OCI-LY7 (cell line): Measurements from ENCODE around the gene ARID5A. TPM values are rescaled to one million over a fixed set of nuclear protein-coding genes. Genes with fewer than 3 reads are reported as not detected.
"Not testable (repeated sequence)": the region's sequence is repeated elsewhere in the genome, so short reads cannot be mapped to it uniquely, and the experiment has no call there.

Experiments used
- BruUV-seq: library from RNA; stranded (reverse); fragments of 400-500 nt; replicated peaks from 2 replicates; lab custom pipeline; 2021; lab: Mats Ljungman, UMichigan
- CTCF ChIA-PET: fragments of 300-600 bp; sonication (Branson Sonifier 250); formaldehyde crosslinking; loops from one replicate; lab custom pipeline; 2022; ENCODE audit warnings: antibody characterized with exemption; ENCODE audit not compliant: unreplicated experiment; lab: Charles Lee
- POLR2A ChIA-PET: fragments of 300-600 bp; sonication (Branson Sonifier 250); formaldehyde crosslinking; loops from one replicate; lab custom pipeline; 2022; ENCODE audit warnings: antibody characterized with exemption; lab: Charles Lee
- DNase-seq: peaks from one replicate; pipeline ENCODE4 v3.0.0-alpha.2; 2015; ENCODE audit warnings: low spot score
- H2AFZ ChIP-seq: fragments of 200-600 bp; sonication (generic), shearing (Covaris generic); 2 replicates; pipeline ENCODE4 v1.6.1; 2014; ENCODE audit warnings: mild to moderate bottlenecking, antibody characterized with exemption, low read length, moderate library complexity
- H3K27ac ChIP-seq: fragments of 200-600 bp; sonication (generic); 2 replicates; pipeline ENCODE4 v1.5.1; 2014; ENCODE audit warnings: mixed run types, low read depth, mild to moderate bottlenecking, moderate library complexity, low read length, inconsistent platforms; ENCODE audit not compliant: poor library complexity, severe bottlenecking
- H3K36me3 ChIP-seq: fragments of 200-600 bp; sonication (generic); 2 replicates; pipeline ENCODE4 v1.6.1; 2014; ENCODE audit warnings: mild to moderate bottlenecking, antibody characterized with exemption, low read length, moderate library complexity, mixed read lengths; ENCODE audit not compliant: insufficient read depth
- H3K4me1 ChIP-seq: fragments of 200-600 bp; sonication (generic); 2 replicates; pipeline ENCODE4 v1.5.1; 2014; ENCODE audit warnings: mild to moderate bottlenecking, low read length; ENCODE audit not compliant: insufficient read depth, poor library complexity, severe bottlenecking
- H3K4me2 ChIP-seq: fragments of 200-600 bp; sonication (generic); 2 replicates; pipeline ENCODE4 v1.6.1; 2014; ENCODE audit warnings: mild to moderate bottlenecking, low read length
- H3K4me3 ChIP-seq: fragments of 200-600 bp; sonication (generic); 2 replicates; pipeline ENCODE4 v1.5.1; 2014; ENCODE audit warnings: mild to moderate bottlenecking, low read depth, low read length; ENCODE audit not compliant: poor library complexity, severe bottlenecking
- H3K79me2 ChIP-seq: fragments of 200-600 bp; sonication (generic); 2 replicates; pipeline ENCODE4 v1.6.1; 2016; ENCODE audit warnings: low read depth, mild to moderate bottlenecking, low read length, moderate library complexity, mixed read lengths; ENCODE audit not compliant: insufficient read depth
- H3K9me2 ChIP-seq: fragments of 200-600 bp; sonication (generic); 2 replicates; pipeline ENCODE4 v1.6.1; 2016; ENCODE audit warnings: mild to moderate bottlenecking, low read length, mixed read lengths; ENCODE audit not compliant: insufficient read depth
- H3K9me3 ChIP-seq: fragments of 200-600 bp; sonication (generic); 2 replicates; pipeline ENCODE4 v1.6.1; 2014; ENCODE audit warnings: mild to moderate bottlenecking, mixed run types, low read length, mixed read lengths
- H4K20me1 ChIP-seq: fragments of 200-600 bp; sonication (generic); 2 replicates; pipeline ENCODE4 v1.6.1; 2014; ENCODE audit warnings: mild to moderate bottlenecking, antibody characterized with exemption, low read length, moderate library complexity, mixed read lengths; ENCODE audit not compliant: insufficient read depth
- CTCF ChIP-seq: fragments of 200-600 bp; sonication (generic); conservative IDR thresholded peaks from 2 replicates; pipeline ENCODE4 v1.5.1; 2014; ENCODE audit warnings: mild to moderate bottlenecking, antibody characterized with exemption, low read length, moderate library complexity, mixed read lengths
- EZH2phosphoT487 ChIP-seq: fragments of 200-600 bp; sonication (generic); IDR thresholded peaks from 2 replicates; pipeline ENCODE4 v1.6.1; 2018; ENCODE audit warnings: low read depth, borderline replicate concordance, mild to moderate bottlenecking, mixed run types, antibody characterized with exemption, low read length, moderate library complexity, mixed read lengths
- intact Hi-C: fragments of 100-400 bp; cut with micrococcal nuclease; formaldehyde crosslinking; loops from one replicate; pipeline ENCODE4 v1.10.0; 2022; ENCODE audit not compliant: unreplicated experiment
- total RNA-seq, 2 experiments: library from RNA; depleted of rRNA in 1 of 2; stranded (reverse); fragments of >200 nt in 1 of 2; shearing (Covaris generic) in 1 of 2; gene quantifications; 2 replicates each; pipeline ENCODE4 v1.2.3, GENCODE V29; 2014 to 2022

ARID5A gene
- total RNA-seq, 2 experiments from 2014 or later = 4.4 to 6.0 TPM

- H4K20me1 ChIP-seq = no peaks in the 10 kb centered on the region
- no peak overlapping the region for H3K27ac ChIP-seq
- no peak for TF ChIP-seq EZH2phosphoT487
- no peak for TF ChIP-seq CTCF
- intact Hi-C loops = no loop called here
- DNase-seq = no peak
- H3K36me3 ChIP-seq = no peaks in the 10 kb centered on the region
- ChIA-PET CTCF (no interaction called here), POLR2A (no interaction called here)
- no peak overlapping the region for H3K4me3 ChIP-seq
- no peaks in the 10 kb centered on the region for H3K79me2 ChIP-seq
- no peaks in the 10 kb centered on the region for H3K9me3 ChIP-seq
- H3K4me2 ChIP-seq = no peak overlapping the region
- no peaks in the 10 kb centered on the region for H3K9me2 ChIP-seq
- H2AFZ ChIP-seq = no peak overlapping the region
- BruUV-seq = no TSS peak
- no peaks in the 10 kb centered on the region for H3K4me1 ChIP-seq
Observed at GRCh38 chr2:96498021-96498431, 38.5 kb upstream of the ARID5A start.

GRCh38 chr2:96498611-96499010, 37.9 kb upstream of the ARID5A start:
- H3K4me3 ChIP-seq, H2AFZ ChIP-seq, H4K20me1 ChIP-seq, H3K4me2 ChIP-seq, H3K36me3 ChIP-seq, POLR2A ChIA-PET, H3K79me2 ChIP-seq, intact Hi-C loops, H3K4me1 ChIP-seq, H3K9me2 ChIP-seq, H3K27ac ChIP-seq, H3K9me3 ChIP-seq, DNase-seq, BruUV-seq, CTCF ChIA-PET: not testable (repeated sequence)

- Histone ChIP-seq H3K27ac (no peak overlapping the region), H3K79me2 (no peaks in the 10 kb centered on the region), H2AFZ (no peak overlapping the region), H3K4me1 (no peaks in the 10 kb centered on the region), H3K4me3 (no peak overlapping the region), H3K36me3 (no peaks in the 10 kb centered on the region), H3K9me2 (no peaks in the 10 kb centered on the region), H3K9me3 (no peaks in the 10 kb centered on the region), H4K20me1 (no peaks in the 10 kb centered on the region), H3K4me2 (no peak overlapping the region)
- POLR2A ChIA-PET = no interaction called here
- TF ChIP-seq EZH2phosphoT487 (no peak), CTCF (no peak)
- BruUV-seq = no TSS peak
- CTCF ChIA-PET = no interaction called here
- no peak for DNase-seq
- intact Hi-C loops = no loop called here
Observed at GRCh38 chr2:96499061-96499960, 37.2 kb upstream of the ARID5A start.
